ENCODE results near the gene GMCL2. TPM values are rescaled to one million over a fixed set of nuclear protein-coding genes. Genes with fewer than 3 reads are reported as not detected.

The GMCL2 gene
- total and polyA plus RNA-seq, 9 of the 15 experiments (the other 6 are each of a cell fraction or from before 2014, with no cell fraction given): 0.04 TPM; not detected in 8

GRCh38 chr5:178153530-178154340 lies 33.4 kb downstream of the GMCL2 start, which contains the start of gene NHP2 (continued):
- TF ChIP-seq YY1 (IDR thresholded peaks at IDR 0.05; ENCODE audit: borderline replicate concordance in 1 of 3, control insufficient read depth in 1 of 3, extremely low read depth in 1 of 3, insufficient read depth in 3 of 3, insufficient read length in 1 of 3, insufficient replicate concordance in 2 of 3, low read depth in 1 of 3, low read length in 2 of 3) (no peak), ZNF282 (CRISPR knock-in tag; IDR thresholded peaks at IDR 0.05) (no peak), RB1 (IDR thresholded peaks at IDR 0.05; ENCODE audit: low read depth) (no peak), HDAC1 (IDR thresholded peaks at IDR 0.05) (peak in 1 of 2 experiments; percentile 97; a peak in 2 of 4 replicates), TRIM28 (IDR thresholded peaks at IDR 0.05) (0 out of 2 replicates have a peak, but pooled peaks have one; percentile 15), NR2C1 (IDR thresholded peaks at IDR 0.05) (peak; percentile 95), NR2C1 (tag; IDR thresholded peaks at IDR 0.05) (peak; percentile 95), ZNF184 (CRISPR knock-in tag; IDR thresholded peaks at IDR 0.05) (no peak), ZNF57 (CRISPR knock-in tag; IDR thresholded peaks at IDR 0.05) (no peak), NELFE (IDR thresholded peaks at IDR 0.05; ENCODE audit: insufficient read depth, insufficient read length) (no peak), ZNF274 (IDR thresholded peaks at IDR 0.05; ENCODE audit: borderline replicate concordance, low read depth, low read length) (no peak), NFATC3 (IDR thresholded peaks at IDR 0.05) (no peak), CEBPG (CRISPR knock-in tag; IDR thresholded peaks at IDR 0.05) (peak; percentile 48; the same call in 1 of the 2 replicates), CEBPG (tag; conservative IDR thresholded peaks at IDR 0.05 in 1 of 2, IDR thresholded peaks at IDR 0.05 in 1 of 2) (peak; percentile 35 to 80; a peak in 2 of 4 replicates), SOX6 (IDR thresholded peaks at IDR 0.05) (0 out of 2 replicates have a peak, but pooled peaks have one; percentile 13), TBL1XR1 (IDR thresholded peaks at IDR 0.05; ENCODE audit: low read length in 2 of 2) (peak in 1 of 2 experiments; percentile 77; a peak in 2 of 4 replicates), LEF1 (IDR thresholded peaks at IDR 0.05) (no peak), CREB3L1 (IDR thresholded peaks at IDR 0.05; ENCODE audit: borderline replicate concordance, low read depth) (peak; percentile 34; the same call in 1 of the 2 replicates), AFF1 (IDR thresholded peaks at IDR 0.05; ENCODE audit: low read depth in 1 of 2, partially characterized antibody in 2 of 2) (no peak), ETV6 (IDR thresholded peaks at IDR 0.05; ENCODE audit: borderline replicate concordance in 1 of 2, low read depth in 2 of 2, low read length in 1 of 2) (no peak), ETV6 (CRISPR knock-in tag; IDR thresholded peaks at IDR 0.05; ENCODE audit: borderline replicate concordance) (no peak), THRAP3 (IDR thresholded peaks at IDR 0.05; ENCODE audit: borderline replicate concordance) (no peak), ZNF24 (IDR thresholded peaks at IDR 0.05) (no peak), MAX (CRISPR knock-in tag; IDR thresholded peaks at IDR 0.05) (peak; percentile 82)

Measured in K562 (cell line).